ENCODE measurements around the gene MACROH2A1.

MACROH2A1 gene

DNA sequence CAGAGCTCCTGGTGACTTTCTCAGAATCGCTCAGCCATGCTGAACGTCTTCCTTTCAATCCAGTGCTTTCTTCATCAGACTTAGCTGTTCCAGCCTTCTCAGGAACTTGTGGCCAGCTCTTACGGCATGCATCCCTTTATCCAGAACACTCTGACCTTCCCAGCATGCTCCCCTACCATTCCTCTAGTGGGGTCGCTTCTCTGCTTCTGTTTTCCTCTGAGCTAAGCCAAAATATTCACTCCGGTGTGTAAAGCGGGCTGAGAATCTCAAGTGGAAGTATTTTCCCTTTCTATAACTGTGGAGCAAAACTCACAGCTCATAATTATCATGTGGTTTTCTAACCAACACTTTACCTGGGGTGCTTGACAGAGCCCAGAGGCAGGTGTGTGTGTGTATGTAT lies 41.9 kb upstream of the MACROH2A1 start:
- no peaks in the 10 kb centered on the region for H3K4me1 ChIP-seq
- H3K27me3 ChIP-seq (ENCODE audit: low read depth) = no peaks in the 10 kb centered on the region
- in situ Hi-C loops (cut with MboI; ENCODE audit: low sequenced_read_pairs) = no loop called here
- H3K4me3 ChIP-seq = no peak overlapping the region
- H3K9me3 ChIP-seq = no peaks in the 10 kb centered on the region
- no peak for DNase-seq (ENCODE audit: low spot score in 2 of 2)
- H3K36me3 ChIP-seq (replicated peaks) = no peaks in the 10 kb centered on the region

DNA sequence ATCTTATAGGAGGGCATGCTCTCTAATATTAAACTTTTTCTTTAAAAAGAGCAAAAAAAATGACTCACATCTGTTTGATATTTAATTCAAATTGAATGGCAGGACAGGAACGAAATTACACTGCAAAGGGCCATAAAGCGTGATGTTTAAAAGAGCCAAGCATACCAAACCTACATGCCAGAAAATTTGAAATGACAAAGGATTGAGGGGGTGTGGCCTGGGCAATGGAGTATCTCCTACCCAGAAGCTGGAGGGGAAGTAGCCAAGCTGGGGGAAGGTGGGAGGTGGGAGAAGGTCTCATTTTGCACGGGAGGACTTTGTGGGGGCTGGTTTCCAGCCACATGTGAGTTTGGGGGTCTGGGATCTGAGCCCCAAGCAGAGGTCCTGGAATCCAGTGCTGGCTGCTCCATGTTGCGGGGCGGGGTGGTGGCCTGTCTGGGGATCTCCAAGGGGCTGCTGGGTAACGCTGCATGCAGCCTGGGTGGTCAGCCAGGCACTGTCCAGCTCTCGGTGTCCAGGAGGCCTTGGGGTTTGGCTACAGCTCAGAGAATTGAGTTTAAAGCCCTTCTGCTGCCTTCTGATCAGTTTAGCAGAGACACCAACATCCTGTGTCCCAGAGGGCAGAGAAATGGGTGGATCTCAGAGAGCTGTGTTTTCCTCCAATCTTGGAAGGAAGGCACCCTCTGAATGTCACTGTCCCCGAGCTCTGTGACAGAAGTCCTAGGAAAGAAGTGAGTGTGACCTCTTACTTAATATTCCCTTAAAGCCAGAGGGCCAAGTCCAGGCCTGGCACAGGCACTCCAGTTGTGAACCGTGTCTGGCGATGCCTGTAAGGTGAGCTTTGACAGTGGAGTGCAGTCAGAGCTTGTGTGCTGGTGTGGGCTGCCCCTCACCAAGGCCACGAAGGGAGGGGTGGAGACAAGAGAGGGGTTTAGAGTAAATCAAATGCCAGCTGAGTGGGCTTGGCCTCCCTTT lies 40.5 kb upstream of the MACROH2A1 start:
- H3K9me3 ChIP-seq = no peaks in the 10 kb centered on the region
- no peaks in the 10 kb centered on the region for H3K36me3 ChIP-seq (replicated peaks)
- DNase-seq (ENCODE audit: low spot score in 2 of 2) = no peak
- in situ Hi-C loops (cut with MboI; ENCODE audit: low sequenced_read_pairs) = no loop called here
- H3K27me3 ChIP-seq (ENCODE audit: low read depth) = no peaks in the 10 kb centered on the region
- H3K4me3 ChIP-seq = no peak overlapping the region
- H3K4me1 ChIP-seq = no peaks in the 10 kb centered on the region

DNA sequence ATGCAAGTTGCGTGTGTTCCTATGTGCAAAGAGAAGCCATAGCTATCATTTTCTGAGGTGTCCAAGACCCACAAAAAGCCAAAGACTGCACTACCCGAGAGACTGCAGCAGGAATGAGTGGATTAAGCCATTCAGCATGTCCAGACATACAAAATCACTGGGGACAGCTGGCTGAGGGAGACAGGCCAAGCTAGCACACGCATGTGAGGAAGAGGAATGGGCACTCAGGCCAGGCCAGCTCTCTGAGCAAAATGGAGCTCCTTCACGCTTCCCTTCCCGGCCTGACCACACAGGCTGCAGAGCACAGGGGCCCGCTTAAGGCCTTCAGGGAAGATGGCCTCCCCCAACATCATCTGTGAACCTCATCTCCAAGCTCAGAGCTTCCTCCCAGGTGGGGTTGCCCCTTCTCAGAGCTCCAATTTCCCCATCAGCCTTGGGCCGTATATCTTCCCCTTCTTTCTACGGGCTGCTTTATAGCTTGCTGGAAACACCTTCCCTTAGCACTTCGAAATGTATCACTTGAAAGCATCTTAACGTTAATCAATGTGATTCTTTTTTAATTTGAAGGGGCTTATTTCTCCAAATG lies 39.7 kb upstream of the MACROH2A1 start:
- DNase-seq (ENCODE audit: low spot score in 2 of 2) = no peak

DNA sequence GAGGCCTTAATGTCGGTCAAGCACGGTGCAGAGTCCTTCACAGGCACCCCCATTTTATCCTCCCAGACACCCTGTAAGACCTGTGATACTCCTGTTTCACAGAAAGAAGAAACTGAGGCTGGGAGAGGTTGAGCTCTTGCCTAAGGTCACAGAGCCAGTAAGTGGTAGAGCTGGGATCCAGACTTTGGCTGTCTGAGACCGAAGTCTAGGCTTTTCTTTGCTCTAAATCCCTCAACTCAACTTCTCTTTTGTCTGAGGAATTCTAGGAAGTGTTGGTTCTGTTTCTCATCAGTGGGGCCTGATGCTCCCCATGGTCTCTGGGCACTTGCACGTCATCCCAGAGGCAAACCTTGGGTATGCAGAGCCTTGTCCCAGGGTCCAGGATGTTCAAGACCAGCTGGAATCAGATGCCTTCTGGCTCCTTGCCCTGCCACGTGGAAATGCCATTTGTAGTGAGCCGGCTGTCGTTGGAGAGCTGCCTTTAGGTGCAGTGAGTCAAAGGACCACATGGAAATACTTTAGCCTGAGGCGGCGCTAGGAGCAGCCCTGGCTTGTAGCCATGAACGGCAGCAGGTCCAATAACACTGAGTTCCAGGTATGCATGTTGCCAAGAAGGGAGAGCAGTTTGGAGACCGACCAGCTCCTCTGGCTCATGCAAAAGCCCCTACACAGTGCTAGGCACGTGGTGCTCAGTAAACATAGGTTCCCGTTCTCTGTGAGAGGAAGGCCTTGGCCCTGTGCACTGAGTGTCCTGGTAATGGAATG lies 38.9 kb upstream of the MACROH2A1 start:
- no peaks in the 10 kb centered on the region for H3K36me3 ChIP-seq (replicated peaks)
- H3K4me1 ChIP-seq = no peaks in the 10 kb centered on the region
- no peak overlapping the region for H3K4me3 ChIP-seq
- no peaks in the 10 kb centered on the region for H3K9me3 ChIP-seq
- no peak for DNase-seq (ENCODE audit: low spot score in 2 of 2)
- H3K27me3 ChIP-seq (ENCODE audit: low read depth) = no peaks in the 10 kb centered on the region
- in situ Hi-C loops (cut with MboI; ENCODE audit: low sequenced_read_pairs) = no loop called here

More for the DNA sequence above, 39.7 kb upstream of the MACROH2A1 start:
- in situ Hi-C loops (cut with MboI; ENCODE audit: low sequenced_read_pairs) = no loop called here
- Histone ChIP-seq H3K9me3 (no peaks in the 10 kb centered on the region), H3K4me3 (no peak overlapping the region), H3K36me3 (replicated peaks) (no peaks in the 10 kb centered on the region), H3K4me1 (no peaks in the 10 kb centered on the region), H3K27me3 (ENCODE audit: low read depth) (no peaks in the 10 kb centered on the region)

DNA sequence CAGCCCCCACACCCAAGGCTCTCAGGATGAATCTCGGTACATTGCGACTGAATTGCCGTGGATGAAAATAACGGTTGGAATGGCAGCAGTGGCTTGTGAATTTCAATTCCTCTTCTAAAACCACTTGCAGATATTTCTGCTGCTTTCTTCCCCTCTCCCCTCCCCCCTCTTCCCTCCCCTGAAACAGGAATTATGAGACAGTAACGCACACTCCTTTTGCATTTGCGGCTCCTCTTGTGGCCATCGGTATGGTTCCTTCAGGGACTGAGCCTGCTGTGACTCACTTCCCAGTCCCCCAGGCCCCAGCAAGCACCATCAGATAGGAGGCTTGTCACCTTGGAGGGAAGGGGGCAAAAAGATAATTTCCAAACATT lies 38.4 kb upstream of the MACROH2A1 start:
- no peak overlapping the region for H3K4me3 ChIP-seq
- no peaks in the 10 kb centered on the region for H3K4me1 ChIP-seq
- no peaks in the 10 kb centered on the region for H3K36me3 ChIP-seq (replicated peaks)
- H3K9me3 ChIP-seq = no peaks in the 10 kb centered on the region
- DNase-seq (ENCODE audit: low spot score in 2 of 2) = no peak
- in situ Hi-C loops (cut with MboI; ENCODE audit: low sequenced_read_pairs) = no loop called here
- H3K27me3 ChIP-seq (ENCODE audit: low read depth) = no peaks in the 10 kb centered on the region

DNA sequence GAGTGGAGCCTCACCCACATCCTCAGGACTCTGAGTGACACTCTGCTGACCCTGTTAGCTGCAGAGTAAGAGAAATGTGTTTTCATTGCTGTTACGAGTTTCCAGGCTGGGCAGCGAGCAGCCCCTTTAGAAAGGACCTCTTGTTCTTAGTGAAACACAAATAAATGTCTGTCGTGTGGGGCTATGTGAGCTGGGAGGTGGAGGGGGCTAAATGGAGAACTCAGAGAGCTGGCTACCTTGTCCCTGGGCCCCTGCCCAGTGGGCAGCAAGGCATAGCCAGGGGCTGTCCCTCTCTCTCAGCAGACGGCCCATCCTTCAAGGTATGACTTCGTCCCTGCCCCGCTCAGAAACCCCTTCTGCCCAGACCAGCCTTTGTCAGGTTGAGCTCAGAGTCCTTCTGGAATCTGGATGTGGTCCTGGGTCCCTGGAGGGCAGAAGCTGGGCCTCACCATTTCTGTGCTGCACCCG lies 38.0 kb upstream of the MACROH2A1 start:
- Histone ChIP-seq H3K27me3 (ENCODE audit: low read depth) (no peaks in the 10 kb centered on the region), H3K9me3 (no peaks in the 10 kb centered on the region), H3K36me3 (replicated peaks) (no peaks in the 10 kb centered on the region), H3K4me1 (no peaks in the 10 kb centered on the region), H3K4me3 (no peak overlapping the region)
- DNase-seq (ENCODE audit: low spot score in 2 of 2) = no peak
- in situ Hi-C loops (cut with MboI; ENCODE audit: low sequenced_read_pairs) = no loop called here

DNA sequence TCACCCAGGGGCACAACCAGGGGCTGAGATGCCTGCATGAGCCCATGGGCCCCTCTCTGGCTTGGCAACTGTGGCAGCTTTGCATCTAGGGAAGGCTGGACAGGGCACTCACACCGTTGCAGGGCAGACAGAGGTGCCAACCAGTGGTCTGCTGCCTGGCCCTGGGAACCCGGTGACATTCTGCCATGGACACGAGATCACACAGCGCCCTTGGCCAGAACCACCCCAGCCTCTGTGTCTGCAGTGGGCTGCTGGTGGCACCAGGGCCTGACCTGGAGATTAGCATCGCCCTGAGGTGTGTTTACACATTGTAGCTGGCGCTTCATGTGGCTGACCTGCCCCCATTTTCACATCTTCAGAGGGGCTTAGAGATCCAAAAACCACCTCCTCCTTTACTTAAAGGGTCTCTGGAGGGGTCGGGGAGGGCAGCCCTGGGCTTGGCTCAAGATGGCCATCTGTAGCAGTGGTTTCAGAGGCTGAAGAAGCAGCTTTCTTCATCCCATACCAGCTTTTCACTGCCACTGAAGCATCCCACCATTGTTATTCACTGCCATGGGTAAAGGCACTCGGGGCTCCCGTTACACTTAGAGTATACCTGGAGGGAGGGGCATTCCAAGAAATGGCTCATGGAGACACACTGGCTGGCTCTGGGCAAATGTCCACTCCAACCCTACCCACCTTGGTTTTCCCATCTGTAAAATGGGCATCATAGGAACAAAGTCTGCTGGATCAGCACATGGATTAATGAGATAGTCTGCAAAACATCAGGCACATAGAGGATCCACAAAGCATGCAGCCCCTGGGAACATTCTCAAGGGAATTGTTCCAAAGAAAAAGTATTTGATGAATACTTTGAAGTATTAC lies 36.7 kb upstream of the MACROH2A1 start:
- in situ Hi-C loops (cut with MboI; ENCODE audit: low sequenced_read_pairs) = no loop called here
- Histone ChIP-seq H3K27me3 (ENCODE audit: low read depth) (no peaks in the 10 kb centered on the region), H3K9me3 (no peaks in the 10 kb centered on the region), H3K4me3 (no peak overlapping the region), H3K36me3 (replicated peaks) (no peaks in the 10 kb centered on the region), H3K4me1 (no peaks in the 10 kb centered on the region)
- DNase-seq (ENCODE audit: low spot score in 2 of 2) = no peak

DNA sequence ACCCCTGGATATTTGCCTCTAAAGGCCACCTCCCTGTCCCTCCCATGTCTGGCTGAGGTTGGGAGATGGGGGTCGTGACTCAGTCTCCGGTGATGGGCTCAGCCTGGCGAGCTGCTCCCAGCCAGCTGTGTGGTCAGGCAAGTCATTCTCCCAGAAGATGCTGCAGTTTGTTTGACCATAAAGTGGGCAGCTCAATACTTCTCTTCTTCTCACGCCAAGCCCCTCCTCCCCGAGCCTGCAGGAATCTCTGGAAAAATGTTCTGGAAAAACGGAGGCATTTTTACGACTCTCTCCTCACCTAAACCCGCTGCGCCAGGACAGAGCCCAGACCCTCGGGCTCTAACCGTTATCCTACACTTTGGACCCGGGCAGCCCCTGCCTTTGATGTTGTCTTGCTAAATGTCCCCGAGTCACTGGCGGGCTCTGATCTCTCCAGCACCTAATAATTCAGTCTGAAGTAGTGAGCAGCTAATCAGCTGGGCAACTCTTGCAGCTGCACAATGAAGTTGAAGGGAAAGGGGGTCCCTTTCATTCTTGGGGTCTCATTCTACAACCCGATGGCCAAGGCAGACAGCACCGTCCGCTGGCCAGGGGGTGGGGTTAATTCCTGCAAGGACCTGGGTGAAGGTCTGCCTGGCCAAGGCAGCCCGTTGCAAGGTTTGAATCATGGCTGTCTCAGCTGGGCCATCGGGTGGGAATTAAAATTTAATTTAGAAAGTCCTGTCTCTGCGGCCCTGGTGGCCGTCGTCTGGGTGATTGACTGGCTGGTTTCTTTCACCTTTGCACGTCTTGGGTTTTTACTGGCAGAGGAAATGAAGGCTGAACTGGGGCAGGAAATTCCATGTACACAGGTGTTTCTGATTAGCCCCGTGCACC lies 35.8 kb upstream of the MACROH2A1 start:
- in situ Hi-C loops (cut with MboI; ENCODE audit: low sequenced_read_pairs) = no loop called here
- no peaks in the 10 kb centered on the region for H3K9me3 ChIP-seq
- no peak overlapping the region for H3K4me3 ChIP-seq
- H3K36me3 ChIP-seq (replicated peaks) = no peaks in the 10 kb centered on the region
- no peaks in the 10 kb centered on the region for H3K4me1 ChIP-seq
- DNase-seq (ENCODE audit: low spot score in 2 of 2) = no peak
- H3K27me3 ChIP-seq (ENCODE audit: low read depth) = no peaks in the 10 kb centered on the region

DNA sequence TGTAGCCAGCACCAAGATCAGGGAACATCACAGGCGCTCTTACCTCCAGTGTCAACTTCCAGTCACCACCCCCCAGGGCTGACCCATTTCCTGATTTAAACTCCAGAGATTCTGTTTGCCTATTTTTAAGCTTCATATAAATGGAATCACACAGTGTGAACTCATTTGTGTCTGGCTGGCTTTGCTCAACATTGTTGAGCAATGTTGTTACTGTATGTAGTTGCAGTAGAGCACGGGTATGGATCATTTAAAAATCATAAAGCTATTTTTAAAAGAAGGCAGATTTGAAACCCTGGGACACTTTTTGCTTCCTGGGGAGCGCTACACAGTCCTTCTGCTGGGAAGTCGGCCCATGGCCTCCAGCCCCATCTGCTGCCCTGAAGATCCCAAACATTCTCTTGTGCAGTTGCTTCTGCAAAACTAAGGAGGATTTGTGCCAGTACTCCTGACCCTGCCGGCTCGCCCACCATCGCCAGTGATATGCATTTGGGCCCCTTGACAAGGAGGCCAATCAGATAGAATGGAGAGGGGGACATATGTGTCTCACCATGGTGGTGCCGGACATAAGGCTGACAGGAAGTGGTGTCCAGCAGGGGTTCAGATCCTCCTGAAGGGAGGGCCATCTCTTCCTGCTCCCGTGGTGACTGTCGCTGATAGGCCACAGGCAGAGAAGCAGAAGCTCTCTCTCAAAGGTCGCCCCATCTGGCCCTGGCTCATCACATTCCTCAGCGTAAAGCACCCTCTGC lies 34.8 kb upstream of the MACROH2A1 start:
- no peaks in the 10 kb centered on the region for H3K9me3 ChIP-seq
- H3K4me3 ChIP-seq = no peak overlapping the region
- no peak for DNase-seq (ENCODE audit: low spot score in 2 of 2)
- H3K4me1 ChIP-seq = no peaks in the 10 kb centered on the region
- H3K36me3 ChIP-seq (replicated peaks) = no peaks in the 10 kb centered on the region
- in situ Hi-C loops (cut with MboI; ENCODE audit: low sequenced_read_pairs) = no loop called here
- no peaks in the 10 kb centered on the region for H3K27me3 ChIP-seq (ENCODE audit: low read depth)

DNA sequence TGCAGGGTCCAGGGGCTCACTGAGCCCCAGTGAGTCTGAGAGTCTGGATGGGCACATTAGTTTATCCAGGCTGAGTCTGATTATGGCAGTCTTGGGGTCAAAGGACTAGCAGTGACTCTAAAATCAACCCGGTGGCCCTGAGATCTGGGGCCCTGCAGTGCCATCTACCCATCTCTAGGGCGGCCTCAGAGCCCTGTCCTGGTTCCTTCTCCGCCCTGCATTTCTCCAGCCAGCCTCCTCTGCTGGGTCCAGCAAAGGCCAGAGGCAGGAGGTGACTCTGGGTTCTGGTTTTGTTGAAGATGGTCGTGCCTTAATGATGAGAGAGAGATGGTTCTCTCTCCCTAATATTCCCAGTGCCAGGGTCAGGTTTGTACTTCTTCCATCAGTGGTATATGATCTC lies 33.1 kb upstream of the MACROH2A1 start:
- no peaks in the 10 kb centered on the region for H3K36me3 ChIP-seq (replicated peaks)
- H3K4me3 ChIP-seq = no peak overlapping the region
- DNase-seq (ENCODE audit: low spot score in 2 of 2) = no peak
- no peaks in the 10 kb centered on the region for H3K9me3 ChIP-seq
- no peaks in the 10 kb centered on the region for H3K27me3 ChIP-seq (ENCODE audit: low read depth)
- H3K4me1 ChIP-seq = no peaks in the 10 kb centered on the region
- in situ Hi-C loops (cut with MboI; ENCODE audit: low sequenced_read_pairs) = no loop called here

DNA sequence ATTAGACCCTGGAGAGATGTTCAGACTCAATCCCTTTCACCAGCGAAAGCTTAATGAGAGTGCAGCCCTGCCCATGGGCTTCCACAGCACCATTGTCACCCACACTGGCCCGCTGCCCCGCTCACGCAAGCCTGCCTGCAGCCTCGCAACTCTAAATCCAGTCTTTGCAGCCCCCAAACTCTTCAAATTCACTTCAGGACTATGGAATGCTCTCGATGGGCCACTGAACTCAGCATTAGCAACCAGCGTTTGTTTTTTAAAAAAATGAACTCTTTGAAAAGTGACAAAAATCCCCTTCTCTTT lies 31.1 kb upstream of the MACROH2A1 start:
- no peak for DNase-seq (ENCODE audit: low spot score in 2 of 2)
- Histone ChIP-seq H3K4me1 (no peaks in the 10 kb centered on the region), H3K36me3 (replicated peaks) (no peaks in the 10 kb centered on the region), H3K4me3 (no peak overlapping the region), H3K9me3 (no peaks in the 10 kb centered on the region), H3K27me3 (ENCODE audit: low read depth) (no peaks in the 10 kb centered on the region)
- in situ Hi-C loops (cut with MboI; ENCODE audit: low sequenced_read_pairs) = no loop called here
